ENCODE data around the gene CXorf66.
"Not testable (repeated sequence)": the region's sequence is repeated elsewhere in the genome, so short reads cannot be mapped to it uniquely, and the experiment has no call there.

Gene CXorf66, protein sequence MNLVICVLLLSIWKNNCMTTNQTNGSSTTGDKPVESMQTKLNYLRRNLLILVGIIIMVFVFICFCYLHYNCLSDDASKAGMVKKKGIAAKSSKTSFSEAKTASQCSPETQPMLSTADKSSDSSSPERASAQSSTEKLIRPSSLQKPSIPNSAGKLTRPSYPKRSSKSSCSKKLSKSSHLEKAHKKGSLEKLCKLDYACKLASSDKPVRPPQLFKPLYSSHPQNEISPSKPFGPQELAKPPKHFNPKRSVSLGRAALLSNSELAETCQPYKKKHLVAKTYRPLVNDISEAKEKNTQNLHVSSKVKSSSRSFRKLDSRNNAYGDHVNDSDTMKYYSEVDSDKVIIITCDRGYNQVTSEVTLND

DNA sequence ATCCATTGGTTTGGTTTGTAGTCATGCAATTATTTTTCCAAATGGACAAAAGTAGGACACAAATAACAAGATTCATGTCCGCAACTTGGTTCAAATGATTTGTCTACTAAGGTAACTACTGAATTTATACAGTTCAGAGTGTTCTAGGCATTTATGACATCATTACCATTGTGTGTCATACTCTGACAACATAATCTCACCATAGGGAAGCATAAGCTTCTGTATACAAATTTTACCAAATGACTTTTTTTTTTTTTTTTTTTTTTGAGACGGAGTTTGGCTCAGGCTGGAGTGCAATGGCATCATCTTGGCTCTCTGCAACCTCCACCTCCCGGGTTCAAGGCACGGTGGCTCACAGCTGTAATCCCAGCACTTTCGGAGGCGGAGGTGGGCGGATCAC, at the start of gene CXorf66:
CXorf66 (minus strand) TSS at position 101 of the 400 bp plus-strand sequence; CDS start at position 76, 25 bp downstream.
- DNase-seq (ENCODE audit: low read depth): no peak

DNA sequence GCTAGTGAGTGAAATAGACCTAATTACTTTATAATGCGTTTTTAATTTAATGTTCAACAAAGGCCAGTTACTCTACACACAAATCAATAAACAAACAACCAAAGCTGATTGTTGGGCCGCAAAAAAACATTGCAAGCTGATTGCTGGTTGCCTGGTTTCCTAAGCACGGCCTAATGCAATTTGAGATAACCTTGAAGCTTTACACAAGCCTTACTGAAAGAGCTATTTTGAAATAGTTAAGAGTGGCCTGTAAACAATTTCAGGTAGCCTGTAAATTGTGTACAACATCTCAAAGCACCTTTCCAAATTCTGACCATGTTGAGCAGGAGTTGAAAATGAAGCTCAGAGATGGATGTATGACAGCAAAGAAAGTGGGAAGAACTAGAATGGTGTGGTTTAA, 17.5 kb upstream of the CXorf66 start:
- no peak for DNase-seq (ENCODE audit: low read depth)

DNA sequence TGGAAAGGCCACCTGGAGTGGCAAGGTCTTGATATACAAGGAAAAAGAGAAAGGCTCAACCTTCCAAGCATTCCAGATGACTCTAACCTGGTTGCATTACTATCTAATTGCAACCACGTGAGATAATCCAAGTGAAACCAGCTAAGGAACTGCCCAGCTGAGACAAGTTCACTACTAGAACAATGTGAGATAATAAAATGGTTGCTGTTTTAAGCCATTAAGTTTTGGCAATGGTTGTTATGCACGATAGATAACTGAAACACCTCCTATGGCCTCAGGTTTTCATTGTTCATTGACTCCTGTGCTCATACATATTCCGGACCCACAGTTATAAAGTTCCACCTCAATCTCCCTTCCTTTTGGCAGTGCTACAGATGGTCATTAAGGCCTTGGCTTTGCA, 9.2 kb upstream of the CXorf66 start:
- no peak for DNase-seq (ENCODE audit: low read depth)

DNA sequence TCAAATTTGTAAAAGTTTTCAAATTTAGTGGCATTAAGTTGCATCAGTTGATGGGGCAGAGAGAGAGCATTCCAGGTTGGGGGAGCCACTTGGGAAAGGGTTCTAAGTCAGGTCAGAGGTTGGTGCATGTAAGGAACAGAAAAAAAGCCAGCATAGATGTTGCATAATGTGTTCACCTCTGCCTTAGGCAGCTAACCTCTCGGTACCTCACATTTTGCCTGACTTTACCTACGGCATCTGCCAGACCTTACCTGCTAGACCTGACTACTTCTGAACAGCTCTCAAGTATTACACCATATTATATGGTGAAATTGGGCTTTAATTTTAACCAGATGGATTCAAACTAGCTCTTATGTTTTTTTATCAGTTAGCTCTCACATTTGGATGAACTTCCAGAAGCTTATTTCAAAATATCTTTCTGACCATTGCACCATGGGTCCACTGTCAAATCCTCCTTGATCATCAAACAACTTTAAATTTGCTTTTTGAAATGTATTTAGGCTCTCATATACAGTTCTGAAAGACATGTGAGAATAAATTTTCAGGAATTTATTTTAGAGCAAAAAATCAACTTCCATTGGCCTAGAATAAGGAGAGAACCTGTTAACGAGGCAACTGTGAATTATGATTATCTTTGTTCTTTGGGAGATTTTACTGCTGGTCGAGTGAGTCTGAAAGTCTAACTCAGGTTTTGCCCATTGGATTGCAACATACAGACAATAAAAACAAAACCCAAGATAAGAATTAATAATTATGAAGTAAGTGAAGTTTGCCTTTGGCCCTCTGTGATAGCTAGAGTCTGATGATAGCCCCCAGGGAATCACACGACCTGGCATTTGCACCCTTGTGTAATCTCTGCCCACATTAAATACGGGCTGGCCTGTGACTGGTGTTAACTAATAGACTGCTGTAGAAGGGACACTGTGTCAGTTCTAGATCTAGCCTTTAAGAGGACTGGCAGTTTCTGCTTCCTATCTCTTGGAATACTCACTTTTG, 7.6 kb upstream of the CXorf66 start:
- no peak for DNase-seq (ENCODE audit: low read depth)

DNA sequence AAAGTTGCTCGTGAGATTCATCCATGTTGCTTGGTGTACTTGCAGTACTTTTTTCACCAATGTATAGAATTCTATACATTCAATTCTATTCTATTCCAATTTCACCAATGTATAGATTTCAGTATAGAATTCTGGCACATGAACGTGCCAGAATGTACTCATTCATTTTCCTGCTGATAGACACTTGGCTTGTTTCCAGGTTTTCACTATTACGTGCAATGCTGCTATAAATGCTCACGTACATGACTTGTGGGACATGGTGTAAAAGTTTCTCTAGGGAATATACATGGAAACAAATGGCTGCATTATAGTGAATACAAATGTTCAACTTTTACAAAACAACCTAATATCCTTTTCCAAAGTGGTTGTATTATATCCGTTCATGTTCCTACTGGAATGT, 6.8 kb upstream of the CXorf66 start:
- DNase-seq (ENCODE audit: low read depth): no peak

DNA sequence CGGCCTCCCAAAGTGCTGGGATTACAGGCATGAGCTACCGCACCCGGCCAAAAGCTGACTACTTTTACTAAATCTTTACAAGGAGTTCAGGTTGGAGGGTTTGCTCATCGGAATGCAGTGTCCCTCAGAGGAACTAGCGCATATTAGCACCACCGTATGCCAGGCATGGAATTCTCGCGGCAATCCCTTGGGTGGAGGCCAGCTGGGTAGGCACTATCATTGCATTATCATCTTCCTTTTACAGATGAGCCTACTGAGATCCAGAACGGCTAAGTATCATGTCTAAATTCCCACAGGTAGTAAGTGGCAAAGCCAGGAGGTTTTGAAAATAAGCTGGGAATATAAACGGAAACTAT, 6.1 kb upstream of the CXorf66 start:
- DNase-seq (ENCODE audit: low read depth): no peak

DNA sequence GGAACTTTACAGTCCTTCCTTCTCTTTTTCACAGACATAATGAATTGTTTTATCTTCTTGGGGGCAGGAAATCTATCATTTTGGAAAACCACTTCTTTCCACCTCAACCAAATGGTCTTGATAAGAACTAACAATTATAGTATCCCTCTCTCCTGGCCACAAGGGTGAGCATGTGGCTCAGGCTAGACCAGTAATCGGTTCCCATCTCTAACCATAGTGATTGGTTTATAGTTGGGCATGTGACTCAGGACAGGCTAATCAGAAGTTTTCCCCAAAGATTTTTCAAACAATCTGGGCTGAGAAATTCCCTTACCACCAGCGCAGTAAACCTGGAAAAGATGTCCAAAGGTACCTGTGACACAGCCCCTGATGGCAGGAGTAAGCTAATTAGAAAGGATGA, 4.0 kb upstream of the CXorf66 start:
- no peak for DNase-seq (ENCODE audit: low read depth)

DNA sequence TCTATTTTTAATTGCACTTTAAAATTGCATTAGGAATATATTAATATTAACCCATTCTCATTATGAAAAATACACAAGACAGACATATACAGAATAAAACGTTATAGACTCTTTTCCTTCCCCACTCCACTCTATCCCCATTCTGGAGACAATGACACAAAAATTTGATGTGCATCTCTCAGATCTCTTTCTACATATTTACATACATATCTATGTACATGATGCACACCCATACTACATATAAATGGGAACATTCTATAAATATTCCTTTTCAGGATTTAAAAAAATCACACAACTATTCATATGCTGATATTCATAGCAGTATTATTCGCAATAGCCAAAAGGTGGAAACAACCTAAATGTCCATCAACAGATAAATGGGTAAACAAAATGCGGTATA, 2.4 kb upstream of the CXorf66 start:
- no peak for DNase-seq (ENCODE audit: low read depth)

DNA sequence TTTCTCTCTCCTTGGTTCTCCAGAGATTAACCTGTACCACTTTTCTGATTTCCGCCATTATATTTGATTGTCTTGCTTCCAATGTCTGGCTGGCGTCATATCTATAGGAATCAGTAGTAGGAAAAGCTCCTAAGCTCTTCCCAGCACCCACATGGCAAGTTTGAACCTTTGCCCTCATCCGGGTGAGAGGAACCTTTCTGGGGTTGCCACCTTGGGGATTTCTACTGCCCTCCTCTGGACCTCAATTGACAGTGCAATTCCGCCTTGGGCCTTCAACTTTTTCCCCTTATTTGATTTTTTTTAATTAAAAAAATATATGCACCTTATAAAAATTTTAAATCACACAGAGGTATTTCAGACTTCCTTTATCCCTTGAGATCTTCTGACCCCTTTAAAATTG, 2.0 kb upstream of the CXorf66 start:
- DNase-seq (ENCODE audit: low read depth): no peak

DNA sequence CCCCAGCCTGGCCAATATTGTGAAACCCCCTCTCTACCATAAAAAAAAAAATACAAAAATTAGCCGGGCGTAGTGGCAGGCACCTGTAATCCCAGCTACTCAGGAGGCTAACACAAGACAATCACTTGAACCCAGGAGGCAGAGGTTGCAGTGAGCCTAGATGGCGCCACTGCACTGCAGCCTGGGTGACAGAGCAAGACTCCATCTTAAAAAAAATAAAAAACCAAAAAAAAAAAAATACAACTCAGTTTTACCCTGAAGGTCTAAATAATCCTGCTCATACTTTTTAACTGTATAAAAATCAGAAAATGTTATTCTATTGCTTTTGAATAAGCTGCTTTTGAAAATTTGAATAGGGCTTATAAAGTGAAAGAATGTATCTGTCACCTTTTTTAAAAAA, 838 bp upstream of the CXorf66 start:
- not testable (repeated sequence) for DNase-seq (ENCODE audit: low read depth)

DNA sequence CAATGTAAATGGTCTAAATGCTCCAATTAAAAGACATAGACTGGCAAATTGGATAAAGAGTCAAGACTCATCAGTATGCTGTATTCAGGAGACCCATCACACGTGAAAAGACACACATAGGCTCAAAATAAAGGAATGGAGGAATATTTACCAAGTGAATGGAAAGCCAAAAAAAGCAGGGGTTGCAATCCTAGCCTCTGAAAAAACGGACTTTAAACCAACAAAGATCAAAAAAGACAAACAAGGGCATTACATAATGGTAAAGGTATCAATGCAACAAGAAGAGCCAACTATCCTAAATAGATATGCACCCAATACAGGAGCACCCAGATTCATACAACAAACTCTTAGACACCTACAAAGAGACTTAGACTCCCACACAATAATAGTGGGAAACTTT, 4.2 kb downstream of the CXorf66 start:
- not testable (repeated sequence) for DNase-seq (ENCODE audit: low read depth)

DNA sequence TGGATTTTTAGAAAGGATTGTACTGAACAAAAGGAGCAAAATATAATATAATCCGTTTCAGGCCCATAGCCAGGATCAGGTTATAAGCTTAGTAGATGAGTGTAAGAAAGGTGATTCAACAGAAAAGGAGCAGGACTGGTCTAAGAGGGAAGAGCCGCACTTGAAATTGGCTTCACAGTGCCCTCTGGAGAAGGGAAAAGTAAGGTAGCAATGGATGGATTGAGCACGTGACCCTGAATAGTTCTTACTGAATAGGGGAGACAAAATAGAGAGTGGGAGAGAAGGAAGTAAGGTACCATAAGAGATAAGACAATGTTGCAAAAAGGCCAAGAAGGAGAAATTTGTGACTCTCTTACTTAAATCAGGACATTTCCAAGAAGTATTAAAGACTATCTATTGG, 15.6 kb downstream of the CXorf66 start:
- DNase-seq (ENCODE audit: low read depth): no peak

DNA sequence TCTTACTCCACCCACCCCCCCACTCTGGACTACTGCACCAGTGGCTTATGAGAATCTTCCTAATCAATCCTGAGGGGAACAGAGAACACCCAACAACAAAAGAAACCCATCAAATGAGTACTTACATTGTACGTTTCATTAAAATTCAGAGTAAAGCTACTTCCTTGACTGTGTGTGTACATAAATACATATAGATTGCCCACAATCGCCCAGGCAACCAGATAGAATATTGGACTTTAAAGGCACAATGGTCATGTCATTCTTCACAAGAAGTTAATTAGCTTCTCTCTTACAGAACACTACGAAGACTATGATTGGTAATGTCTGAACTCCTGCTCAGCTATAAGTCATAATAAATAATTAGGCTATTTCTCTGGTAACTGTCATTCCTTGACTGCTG, 20.2 kb downstream of the CXorf66 start:
- no peak for DNase-seq (ENCODE audit: low read depth)

DNA sequence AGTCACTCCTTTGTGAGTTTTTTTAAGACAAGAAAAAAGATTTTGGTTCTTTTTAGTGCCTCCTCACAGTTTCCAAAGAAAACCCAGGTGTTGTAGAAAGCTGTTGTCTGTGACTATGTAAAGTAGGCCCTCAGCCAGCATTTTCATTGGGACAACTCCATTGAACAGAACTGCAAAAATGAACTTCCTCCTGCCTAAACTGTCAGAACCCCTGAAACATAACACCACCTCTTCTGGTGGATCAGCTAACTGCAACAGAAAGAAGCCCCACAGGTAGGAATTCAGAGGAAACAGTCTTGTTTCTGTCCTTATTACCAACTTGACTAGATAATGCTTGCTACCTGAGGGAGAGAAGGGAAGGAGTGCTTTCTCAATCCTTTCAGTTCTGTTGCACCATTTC, 29.1 kb downstream of the CXorf66 start:
- no peak for DNase-seq (ENCODE audit: low read depth)

DNA sequence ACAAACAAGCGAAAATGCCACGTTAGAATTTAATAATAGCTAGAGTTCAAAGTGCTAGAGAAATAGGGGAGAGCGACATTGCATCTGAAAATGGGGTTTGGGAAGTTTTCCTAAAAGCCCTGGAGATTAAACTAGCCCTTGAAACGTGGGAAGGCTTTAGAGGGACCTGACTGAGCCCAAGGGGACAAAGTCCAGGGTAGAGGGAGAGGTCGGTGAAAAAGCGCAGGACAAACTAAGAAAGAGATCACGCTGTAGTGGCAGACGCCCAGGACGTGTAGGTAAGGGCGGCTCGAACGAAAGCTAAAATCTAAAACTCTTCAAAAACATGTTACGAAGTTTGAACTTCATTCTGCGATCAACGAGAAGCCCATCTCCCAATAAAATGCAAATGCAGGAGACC, 31.4 kb downstream of the CXorf66 start:
- DNase-seq (ENCODE audit: low read depth): no peak

DNA sequence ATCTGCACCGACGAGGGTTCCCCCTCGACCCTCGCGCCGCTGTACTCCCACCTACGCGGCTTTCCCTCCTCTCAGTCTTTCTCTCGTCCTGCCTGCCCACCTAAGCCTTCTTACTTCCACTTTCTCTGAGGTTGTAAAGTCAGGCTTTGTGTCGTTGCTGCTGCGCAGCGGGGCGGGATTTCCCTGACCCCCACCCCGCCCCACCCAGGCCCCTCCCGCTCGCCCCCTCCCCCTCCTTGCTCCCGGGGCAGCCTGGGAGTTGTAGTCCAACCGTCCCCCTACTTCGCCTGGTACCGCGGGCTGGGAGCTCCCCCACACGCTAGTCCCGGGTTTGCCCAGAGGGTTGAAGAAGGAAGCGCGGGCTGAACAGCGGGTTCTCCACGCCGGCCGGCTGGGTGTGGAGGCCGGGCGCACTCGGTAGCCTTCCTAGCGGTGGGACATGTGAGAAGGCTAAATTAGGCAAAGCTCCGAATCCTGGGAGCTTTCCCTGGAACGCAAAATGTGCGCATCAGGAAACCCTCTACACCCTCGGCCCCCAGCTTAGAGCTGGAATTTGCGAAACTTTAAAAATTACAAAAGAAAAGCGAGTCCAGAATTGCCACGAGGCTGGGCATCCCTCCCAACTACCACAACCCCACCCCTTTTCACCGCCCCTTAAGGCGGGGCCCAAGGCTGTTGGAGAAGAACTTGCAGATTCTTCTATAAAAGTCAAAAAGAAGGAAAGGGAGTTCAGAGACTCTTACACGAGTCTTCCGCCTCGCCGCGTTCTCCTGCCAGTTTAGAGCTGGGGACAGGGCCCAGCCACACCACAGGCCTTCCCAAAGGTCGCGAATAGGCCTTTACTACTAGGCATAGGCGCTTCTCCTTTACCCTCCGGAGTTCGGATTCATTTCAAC, 32.2 kb downstream of the CXorf66 start, which contains the start of gene ATP11C:
ATP11C (minus strand) TSS at position 153 of the 896 bp plus-strand sequence. CDS start 1,011 bp downstream, outside the sequence.
- DNase-seq (ENCODE audit: low read depth): peak; percentile 63

DNA sequence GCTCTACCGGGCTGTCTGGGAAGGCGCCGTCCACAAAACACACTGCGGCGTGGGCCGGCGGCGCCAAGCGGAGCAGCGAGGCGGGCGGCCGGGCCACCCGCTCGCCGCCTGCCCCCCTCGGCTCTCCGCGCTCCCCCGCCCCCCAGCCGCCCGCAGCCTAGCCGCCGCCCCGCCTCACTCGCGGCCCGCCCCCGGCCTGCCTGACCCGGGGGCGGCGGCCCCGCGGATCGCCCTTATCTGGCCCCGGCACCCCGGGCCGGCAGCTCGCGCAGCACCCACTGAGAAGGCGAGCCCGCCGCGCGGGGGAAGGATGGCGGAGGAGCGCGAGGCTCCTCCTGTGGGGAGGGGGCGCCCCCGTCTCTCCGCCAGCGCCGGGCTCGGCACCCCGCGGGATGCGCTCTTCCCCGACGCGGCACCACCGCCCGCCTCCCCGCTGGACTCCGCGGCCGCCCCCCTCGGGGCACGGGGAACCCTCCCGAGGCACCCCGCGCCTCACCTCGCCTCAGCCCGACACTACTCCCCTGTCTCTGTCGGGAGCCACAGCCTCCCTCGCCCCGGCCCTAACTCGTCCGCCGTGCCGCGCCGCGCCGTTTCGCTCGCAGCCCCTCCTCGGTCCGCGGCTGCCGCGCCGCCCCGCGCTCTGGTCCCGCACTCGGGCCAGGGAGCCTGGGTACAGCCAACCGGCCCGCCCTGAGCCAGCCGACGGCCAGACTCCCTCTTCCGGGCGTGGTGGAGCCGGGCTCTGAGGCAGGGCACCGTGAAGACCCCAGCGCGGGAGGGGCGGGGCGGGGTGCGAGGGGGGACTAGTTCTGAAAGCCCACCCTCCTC, 33.0 kb downstream of the CXorf66 start:
- no peak for DNase-seq (ENCODE audit: low read depth)

DNA sequence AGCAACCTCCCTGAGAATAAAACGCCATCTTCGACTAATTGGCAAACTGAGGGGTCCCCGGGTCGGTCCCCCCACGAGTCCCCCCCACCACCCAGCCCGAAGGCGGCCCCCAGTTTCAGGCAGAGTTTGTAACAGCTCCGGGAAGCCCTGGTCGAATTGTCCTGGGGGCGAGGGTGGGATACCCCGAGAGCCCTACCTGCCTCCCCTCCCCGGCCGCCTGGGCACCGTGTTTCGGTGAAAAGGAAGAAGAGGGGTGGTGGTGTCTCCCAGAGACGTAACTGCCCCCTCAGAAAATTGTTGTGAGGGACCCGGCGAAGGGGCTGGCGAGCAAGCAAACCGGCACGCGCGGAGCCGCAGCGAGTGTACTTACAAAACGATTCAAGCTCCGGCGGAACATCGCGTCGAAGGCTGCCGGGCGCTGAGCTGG, 33.7 kb downstream of the CXorf66 start:
- no peak for DNase-seq (ENCODE audit: low read depth)

DNA sequence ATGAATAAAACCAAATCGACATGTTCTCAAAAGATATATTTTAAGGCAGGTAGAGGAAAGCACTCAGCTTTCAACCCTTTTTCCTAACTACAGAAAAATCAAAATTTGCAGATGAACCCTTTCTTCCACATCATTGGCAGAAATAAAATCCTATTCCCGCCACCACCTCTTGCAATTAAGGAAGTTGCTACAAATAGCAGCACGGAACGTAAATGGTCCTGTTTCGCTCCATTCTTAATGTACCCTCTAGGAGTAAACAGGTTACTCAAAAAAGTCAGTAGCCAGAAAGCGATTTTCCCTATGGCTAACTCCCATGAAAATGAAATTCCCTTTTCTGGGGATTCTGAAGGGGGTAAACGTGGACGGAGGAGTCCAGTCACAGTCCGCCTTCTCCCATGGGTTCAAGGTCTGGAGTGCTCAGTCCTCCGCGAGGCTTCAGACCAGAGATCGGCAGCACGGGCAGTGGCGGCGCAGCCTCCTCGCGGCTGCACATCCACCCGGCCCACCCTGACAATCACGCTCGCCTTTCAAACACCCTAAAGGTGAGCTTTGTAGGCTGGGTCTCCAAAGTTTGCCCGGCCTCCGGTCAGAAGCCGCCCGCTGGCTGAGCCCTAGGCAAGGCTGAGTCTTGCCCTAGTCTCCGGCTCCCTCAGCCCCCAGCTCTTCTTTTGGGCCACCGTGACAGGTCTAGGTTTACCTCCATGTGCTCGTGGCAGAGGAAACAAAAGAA, 34.2 kb downstream of the CXorf66 start:
- no peak for DNase-seq (ENCODE audit: low read depth)

DNA sequence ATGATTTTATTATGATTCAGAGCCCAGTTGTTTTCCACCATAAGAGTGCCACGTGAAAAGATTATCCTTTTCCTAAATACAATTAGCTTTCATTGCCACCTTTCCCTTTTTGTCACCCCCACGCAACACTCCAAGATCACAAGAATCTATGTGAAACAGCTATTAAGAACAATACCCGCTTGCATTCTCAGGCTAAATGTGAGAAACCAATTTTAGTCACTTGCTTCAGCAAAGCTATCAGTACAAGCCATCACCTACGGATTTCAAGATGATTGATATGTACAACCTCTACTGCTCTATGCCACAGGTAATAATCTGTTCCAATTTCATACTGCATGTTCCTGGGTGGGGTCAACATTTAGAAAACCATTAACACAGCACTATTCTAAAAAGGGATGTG, 34.9 kb downstream of the CXorf66 start:
- DNase-seq (ENCODE audit: low read depth): no peak

All from stimulated activated CD8-positive, alpha-beta memory T cell treated with anti-CD3 and anti-CD28 coated beads, Interleukin-12 subunit alpha, Interleukin-12 subunit beta, amount 100 ng/mL, for 1 hour (primary cell).